KMS-11 (cell line): ENCODE data around the gene KCNH2.

ENCODE experiments used
- H2AFZ ChIP-seq: fragments of 200-600 bp; sonication (generic); 2 replicates; pipeline ENCODE4 v1.6.1; 2016; ENCODE audit warnings: antibody characterized with exemption, mixed run types, low read depth
- H3K27ac ChIP-seq: fragments of 200-600 bp; sonication (generic); 2 replicates; pipeline ENCODE4 v1.6.1; 2016; ENCODE audit warnings: mild to moderate bottlenecking, mixed run types
- H3K27me3 ChIP-seq: fragments of 200-600 bp; sonication (generic); 2 replicates; pipeline ENCODE4 v1.6.1; 2017; ENCODE audit warnings: mild to moderate bottlenecking, low read depth, mixed run types, moderate library complexity; ENCODE audit not compliant: insufficient read depth
- H3K36me3 ChIP-seq: fragments of 200-600 bp; sonication (generic); 2 replicates; pipeline ENCODE4 v1.6.1; 2017; ENCODE audit warnings: mild to moderate bottlenecking, mixed run types; ENCODE audit not compliant: insufficient read depth
- H3K4me1 ChIP-seq: fragments of 200-600 bp; sonication (generic); 2 replicates; pipeline ENCODE4 v1.6.1; 2016; ENCODE audit warnings: mild to moderate bottlenecking, low read depth, mixed run types; ENCODE audit not compliant: poor library complexity, severe bottlenecking
- H3K4me2 ChIP-seq: fragments of 200-600 bp; sonication (generic); 2 replicates; pipeline ENCODE4 v1.7.0; 2016; ENCODE audit warnings: mild to moderate bottlenecking, mixed run types
- H3K4me3 ChIP-seq: fragments of 200-600 bp; sonication (generic); IDR thresholded peaks from 2 replicates; pipeline ENCODE4 v1.6.1; 2017; ENCODE audit warnings: low read depth, low read length, mixed read lengths; ENCODE audit not compliant: insufficient read depth
- H3K79me2 ChIP-seq: fragments of 200-600 bp; sonication (generic); 2 replicates; pipeline ENCODE4 v1.6.1; 2016; ENCODE audit warnings: low read depth, mixed run types; ENCODE audit not compliant: insufficient read depth
- H3K9ac ChIP-seq: fragments of 200-600 bp; sonication (generic); 2 replicates; pipeline ENCODE4 v1.6.1; 2016; ENCODE audit warnings: mild to moderate bottlenecking, mixed run types
- H4K20me1 ChIP-seq: fragments of 200-600 bp; sonication (generic); 2 replicates; pipeline ENCODE4 v1.6.1; 2016; ENCODE audit warnings: mild to moderate bottlenecking, mixed run types; ENCODE audit not compliant: insufficient read depth
- TF ChIP-seq, protein P1 (sequence below): fragments of 200-600 bp; sonication (generic); conservative IDR thresholded peaks from 2 replicates; pipeline ENCODE4 v1.6.1; 2017; ENCODE audit warnings: low read depth, mild to moderate bottlenecking, antibody characterized with exemption, low read length, moderate library complexity, mixed read lengths

Gene KCNH2

GRCh38 chr7:150897502-150898474 lies 80.3 kb downstream of the KCNH2 start:
- Histone ChIP-seq H3K4me2 (no peak overlapping the region), H3K27me3 (no peaks in the 10 kb centered on the region; the same call in 1 of the 2 replicates), H4K20me1 (no peaks in the 10 kb centered on the region), H3K4me3 (no peak overlapping the region), H2AFZ (no peak overlapping the region), H3K4me1 (peaks cover 3% of the 10 kb centered on the region), H3K79me2 (no peaks in the 10 kb centered on the region), H3K36me3 (no peaks in the 10 kb centered on the region), H3K9ac (no peak overlapping the region), H3K27ac (no peak overlapping the region)
- TF ChIP-seq, protein P1, sequence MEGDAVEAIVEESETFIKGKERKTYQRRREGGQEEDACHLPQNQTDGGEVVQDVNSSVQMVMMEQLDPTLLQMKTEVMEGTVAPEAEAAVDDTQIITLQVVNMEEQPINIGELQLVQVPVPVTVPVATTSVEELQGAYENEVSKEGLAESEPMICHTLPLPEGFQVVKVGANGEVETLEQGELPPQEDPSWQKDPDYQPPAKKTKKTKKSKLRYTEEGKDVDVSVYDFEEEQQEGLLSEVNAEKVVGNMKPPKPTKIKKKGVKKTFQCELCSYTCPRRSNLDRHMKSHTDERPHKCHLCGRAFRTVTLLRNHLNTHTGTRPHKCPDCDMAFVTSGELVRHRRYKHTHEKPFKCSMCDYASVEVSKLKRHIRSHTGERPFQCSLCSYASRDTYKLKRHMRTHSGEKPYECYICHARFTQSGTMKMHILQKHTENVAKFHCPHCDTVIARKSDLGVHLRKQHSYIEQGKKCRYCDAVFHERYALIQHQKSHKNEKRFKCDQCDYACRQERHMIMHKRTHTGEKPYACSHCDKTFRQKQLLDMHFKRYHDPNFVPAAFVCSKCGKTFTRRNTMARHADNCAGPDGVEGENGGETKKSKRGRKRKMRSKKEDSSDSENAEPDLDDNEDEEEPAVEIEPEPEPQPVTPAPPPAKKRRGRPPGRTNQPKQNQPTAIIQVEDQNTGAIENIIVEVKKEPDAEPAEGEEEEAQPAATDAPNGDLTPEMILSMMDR = no peak

DNA sequence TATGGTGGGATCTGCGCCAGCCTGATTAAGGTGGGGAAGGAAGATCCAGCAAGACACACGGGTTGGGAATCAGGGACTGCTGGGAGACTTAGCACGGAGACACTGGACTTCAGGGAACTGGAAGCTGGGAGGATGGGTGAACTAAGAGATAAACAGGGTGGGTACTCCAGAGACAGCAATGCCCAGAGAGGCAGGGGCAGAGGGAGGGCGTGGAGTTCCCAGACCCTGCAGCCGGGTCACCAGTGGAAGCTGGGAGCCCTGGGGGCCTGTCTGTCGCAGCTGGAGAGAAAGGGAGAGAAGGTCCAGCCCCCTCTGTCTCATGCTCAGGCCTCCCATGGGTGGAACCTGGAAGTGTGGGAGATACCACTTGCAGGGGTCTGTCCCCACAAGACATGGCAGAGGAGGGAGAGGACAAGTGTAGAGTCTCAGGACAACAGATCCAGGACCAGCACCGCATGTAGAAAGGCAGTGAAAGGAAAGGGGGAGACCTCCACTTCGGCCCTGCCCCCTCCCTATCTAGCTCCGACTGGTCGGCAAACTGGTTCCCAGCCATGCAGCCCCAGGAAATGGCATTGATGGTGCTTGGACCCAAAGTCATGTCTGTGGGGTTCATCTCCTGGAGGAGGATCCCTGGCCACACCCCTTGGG lies 81.4 kb downstream of the KCNH2 start:
- Histone ChIP-seq H3K4me3 (no peak overlapping the region), H3K36me3 (no peaks in the 10 kb centered on the region), H2AFZ (no peak overlapping the region), H3K79me2 (no peaks in the 10 kb centered on the region), H3K9ac (no peak overlapping the region), H4K20me1 (no peaks in the 10 kb centered on the region), H3K4me1 (peaks cover 3% of the 10 kb centered on the region), H3K4me2 (no peak overlapping the region), H3K27ac (no peak overlapping the region), H3K27me3 (no peaks in the 10 kb centered on the region; the same call in 1 of the 2 replicates)
- TF ChIP-seq, protein P1 = no peak

DNA sequence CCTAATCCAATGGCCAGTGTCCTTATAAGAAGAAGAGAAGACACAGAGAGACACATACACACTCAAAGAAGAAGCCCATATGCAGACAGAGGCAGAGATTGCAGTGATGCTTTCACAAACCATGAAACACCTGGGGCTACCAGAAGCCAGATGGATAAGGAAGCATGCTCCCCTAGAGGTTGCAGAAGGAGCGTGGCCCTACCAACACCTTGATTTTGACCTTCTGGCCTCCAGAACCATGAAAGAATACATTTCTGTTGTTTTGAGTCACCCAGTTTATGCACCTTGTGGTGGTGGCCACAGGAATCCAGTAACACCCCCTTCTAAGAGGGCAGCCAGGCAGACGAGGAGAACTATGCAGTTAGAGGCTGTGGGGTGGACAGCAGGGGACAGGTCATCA lies 82.3 kb downstream of the KCNH2 start:
- Histone ChIP-seq H3K27ac (no peak overlapping the region), H3K4me3 (no peak overlapping the region), H3K79me2 (no peaks in the 10 kb centered on the region), H2AFZ (no peak overlapping the region), H3K9ac (no peak overlapping the region), H4K20me1 (no peaks in the 10 kb centered on the region), H3K36me3 (no peaks in the 10 kb centered on the region), H3K4me2 (no peak overlapping the region), H3K4me1 (peaks cover 3% of the 10 kb centered on the region), H3K27me3 (no peaks in the 10 kb centered on the region; the same call in 1 of the 2 replicates)
- TF ChIP-seq, protein P1 = no peak
